Heart left ventricle (tissue), 16 donors: ENCODE results near the gene ZNHIT6. TPM values are rescaled to one million over a fixed set of nuclear protein-coding genes. Genes with fewer than 3 reads are reported as not detected.

Source experiments
- ATAC-seq, 4 donors: fragments of 200-7000 bp; cut with Tn5 transposase; one replicate each; pipeline ENCODE4 v1.9.1; 2020 to 2022; ENCODE audit warnings: moderate library complexity in 4 of 4, mild to moderate bottlenecking in 3 of 4, moderate number of reproducible peaks in 1 of 4
- DNase-seq, 5 donors: peaks; one replicate each; pipeline ENCODE4 v3.0.0-alpha.2; 2020
- H3K27ac ChIP-seq, 12 donors: fragments of 200-600 bp; sonication (generic) in 4 of 12; one replicate each; pipeline versions ENCODE4 v1.5.0 to v1.8.0; 2016 to 2022; ENCODE audit warnings: mild to moderate bottlenecking in 2 of 12
- H3K27me3 ChIP-seq, 9 donors: fragments of 200-600 bp; sonication (generic) in 2 of 9; one replicate each; pipeline versions ENCODE4 v1.5.1 to v1.8.0; 2016 to 2022; ENCODE audit warnings: mild to moderate bottlenecking in 3 of 9
- H3K36me3 ChIP-seq, 9 donors: fragments of 200-600 bp; sonication (generic) in 2 of 9; one replicate each; pipeline versions ENCODE4 v1.5.0 to v1.8.0; 2018 to 2022; ENCODE audit warnings: mild to moderate bottlenecking in 2 of 9
- H3K4me1 ChIP-seq, 12 donors: fragments of 200-600 bp; sonication (generic) in 4 of 12; one replicate each; pipeline versions ENCODE4 v1.5.0 to v1.8.0; 2016 to 2022; ENCODE audit warnings: mild to moderate bottlenecking in 3 of 12
- H3K4me3 ChIP-seq, 12 donors: fragments of 200-600 bp; sonication (generic) in 4 of 12; one replicate each; pipeline versions ENCODE4 v1.5.0 to v1.8.0; 2017 to 2022; ENCODE audit warnings: mild to moderate bottlenecking in 9 of 12, moderate library complexity in 4 of 12
- H3K9me3 ChIP-seq, 12 donors: fragments of 200-600 bp; sonication (generic) in 4 of 12; one replicate each; pipeline versions ENCODE4 v1.5.0 to v1.8.0; 2016 to 2022; ENCODE audit warnings: mild to moderate bottlenecking in 1 of 12
- CTCF ChIP-seq, 12 donors: fragments of 200-600 bp; sonication (generic) in 4 of 12; IDR thresholded peaks; one replicate each; pipeline versions ENCODE4 v1.5.0 to v1.8.0; 2018 to 2022; ENCODE audit warnings: antibody characterized with exemption in 12 of 12, mild to moderate bottlenecking in 5 of 12
- POLR2A ChIP-seq, 2 donors: fragments of 450-650 bp; IDR thresholded peaks; one replicate each; pipeline ENCODE4 v1.6.1; 2017; ENCODE audit warnings: antibody characterized with exemption in 2 of 2, mild to moderate bottlenecking in 2 of 2, moderate library complexity in 2 of 2
- WGBS, 4 donors: extraction: QIAGEN DNeasy Blood & Tissue Kit in 2 of 4; methylation state at CpG; one replicate each; pipeline versions ENCODE4 v1.1.5 to v1.1.7; 2013 to 2018; 5-methylcytosine and 5-hydroxymethylcytosine counted together
- intact Hi-C, 10 donors: fragments of 100-400 bp; cut with DNase I; formaldehyde crosslinking; loops; one replicate each; pipeline versions ENCODE4 v1.11.1 to v1.14.2; 2022
- polyA plus RNA-seq, 2 donors: library from polyadenylated mRNA; stranded (reverse); fragments of 200-250 nt; gene quantifications; one replicate each; pipeline ENCODE4 v1.2.3, GENCODE V29; 2013
- total RNA-seq, 9 donors: library from RNA; depleted of rRNA in 2 of 9; stranded (reverse); fragments of >200 nt in 2 of 9; fragmentation: NEBNext Ultra II Directional in 3 of 9; extraction: Animal tissue kit (Norgen Biotek cat#: 25700) in 3 of 9; gene quantifications; one replicate each; pipeline versions ENCODE4 v1.1.0 to v1.2.4, GENCODE V29; 2016 to 2023
- donor health status: ischemic (EF 13 %, LVEDD 7.1; RV severe dilation, severe dysfunction).
- donor health status: healthy with polysubstance abuse.
- donor health status: DM: no; HTN: yes; CAD: no.
- donor health status: DM: no; HTN: no; CAD: no.
- donor health status: ischemic (EF 25% LVEDD 6.9; RV normal size, moderate dysfunction).
- donor health status: ischemic (EF 25% LVEDD 5.7; RV mildly dilated, moderate dysfunction).
- donor health status: healthy.
- donor health status: DM: yes; HTN: yes; CAD: no.
- donor health status: ischemic (EF 35%, LVEDD 5.7; RV mildly dilated, moderate dysfunction).
- donor health status: nonischemic (EF 11% LVEDD 7.7; RV severe dilation, severe dysfunction).
- donor health status: DM: yes; HTN: yes; CAD: no.
- donor health status: PGD.
- donor health status: ischemic (EF 29% LVEDD 5.4; RV normal size, mild dysfunction).
- donor health status: nonischemic (EF 23%, LVEDD 6.1; RV moderate dilation, normal function).

ZNHIT6 gene
- total and polyA plus RNA-seq, 11 donors: 7.1 to 12.8 (median 9.9) TPM

GRCh38 chr1:85660541-85660940 lies 47.7 kb downstream of the ZNHIT6 start:
- Histone ChIP-seq H3K9me3 (no peaks in the 10 kb centered on the region), H3K27me3 (no peaks in the 10 kb centered on the region), H3K4me1 (peaks cover 0 to 7% (median 0%) of the 10 kb centered on the region in 12 donors), H3K27ac (no peak overlapping the region), H3K4me3 (no peak overlapping the region), H3K36me3 (peaks cover 0 to 20% (median 3%) of the 10 kb centered on the region in 9 donors)
- no peak for ATAC-seq
- DNase-seq: no peak
- TF ChIP-seq POLR2A (IDR thresholded peaks at IDR 0.05) (no peak), CTCF (IDR thresholded peaks at IDR 0.05) (no peak)
- intact Hi-C loops: no loop called here

- DNase-seq (no peak), ATAC-seq (no peak)
- intact Hi-C loops: loop anchor here in 1 of 10 donors (10.0 kb wide), 1 partner anchor 74 kb away; the partner anchor contains the start of gene CCN1
- no peak for TF ChIP-seq CTCF (IDR thresholded peaks at IDR 0.05)
- TF ChIP-seq POLR2A (IDR thresholded peaks at IDR 0.05): no peak
- Histone ChIP-seq H3K27ac (no peak overlapping the region), H3K36me3 (peaks cover 0 to 23% (median 3%) of the 10 kb centered on the region in 9 donors), H3K27me3 (no peaks in the 10 kb centered on the region), H3K4me3 (no peak overlapping the region), H3K9me3 (no peaks in the 10 kb centered on the region), H3K4me1 (peaks cover 0 to 7% (median 0%) of the 10 kb centered on the region in 12 donors)
- 94 to 100% (median 96%) methylated on average over 1 of the region's 1 CpG for WGBS, 4 donors
These were observed 49.1 kb downstream of the ZNHIT6 start for GRCh38 chr1:85659174-85659573.

- Histone ChIP-seq H3K4me3 (no peak overlapping the region), H3K9me3 (no peaks in the 10 kb centered on the region), H3K4me1 (peaks cover 0 to 6% (median 0%) of the 10 kb centered on the region in 12 donors), H3K36me3 (peaks cover 0 to 39% (median 23%) of the 10 kb centered on the region in 9 donors), H3K27me3 (no peaks in the 10 kb centered on the region), H3K27ac (no peak overlapping the region)
- DNase-seq (no peak), ATAC-seq (no peak)
- no peak for TF ChIP-seq POLR2A (IDR thresholded peaks at IDR 0.05)
- no peak for TF ChIP-seq CTCF (IDR thresholded peaks at IDR 0.05)
- 90 to 96% (median 92%) methylated on average over 1 of the region's 1 CpG for WGBS, 4 donors
- intact Hi-C loops: loop anchor here in 1 of 10 donors (10.0 kb wide), 1 partner anchor 72 kb away; the partner anchor contains the start of gene CCN1
These were observed 51.3 kb downstream of the ZNHIT6 start for GRCh38 chr1:85656948-85657347.

- no peak for ATAC-seq
- intact Hi-C loops: loop anchor here in 1 of 10 donors (10.0 kb wide), 1 partner anchor 71 kb away; the partner anchor contains the start of gene CCN1
- Histone ChIP-seq H3K27ac (no peak overlapping the region), H3K4me3 (no peak overlapping the region), H3K27me3 (no peaks in the 10 kb centered on the region), H3K4me1 (no peaks in the 10 kb centered on the region), H3K9me3 (no peaks in the 10 kb centered on the region), H3K36me3 (peaks cover 0 to 45% (median 27%) of the 10 kb centered on the region in 9 donors)
- 85 to 100% (median 96%) methylated on average over 1 of the region's 1 CpG for WGBS, 4 donors
- TF ChIP-seq CTCF (IDR thresholded peaks at IDR 0.05): no peak
- no peak for TF ChIP-seq POLR2A (IDR thresholded peaks at IDR 0.05)
- no peak for DNase-seq
These were observed 52.0 kb downstream of the ZNHIT6 start for GRCh38 chr1:85656256-85656655.
